SK-N-SH (cell line): ENCODE data around the gene NFXL1. TPM values are rescaled to one million over a fixed set of nuclear protein-coding genes. Genes with fewer than 3 reads are reported as not detected.

Experiments
- CTCF ChIA-PET: fragments of 300-600, 350-600 bp; formaldehyde crosslinking; extraction: SDS; loops from one replicate; lab custom pipeline; 2021; lab: Yijun Ruan, JAX
- POLR2A ChIA-PET: fragments of 350-600 bp; sonication (Branson Sonifier 250); formaldehyde crosslinking; extraction: SDS; loops from one replicate; lab custom pipeline; 2020; ENCODE audit warnings: antibody characterized with exemption, inconsistent platforms; lab: Yijun Ruan, JAX
- DNase-seq: peaks from one replicate; pipeline ENCODE4 v3.0.0; 2012
- H2AFZ ChIP-seq: fragments of 200-600 bp; sonication (generic); 2 replicates; pipeline ENCODE4 v1.8.1; 2016; ENCODE audit warnings: antibody characterized with exemption, mild to moderate bottlenecking, low read depth
- H3F3A ChIP-seq: fragments of 200-600 bp; sonication (generic); replicated peaks from 2 replicates; pipeline ENCODE3; 2016; ENCODE audit warnings: antibody characterized with exemption, mild to moderate bottlenecking; ENCODE audit not compliant: insufficient read depth
- H3K27ac ChIP-seq, 2 experiments: fragments of 200-500 bp in 1 of 2; fragments of 200-600 bp in 1 of 2; sonication (Bioruptor generic) in 1 of 2; sonication (generic), shearing (Covaris generic) in 1 of 2; 2 replicates each; pipeline versions ENCODE4 v1.5.1 to v1.6.1; 2014 to 2016; ENCODE audit warnings: low read depth in 2 of 2, inconsistent platforms in 1 of 2, low read length in 1 of 2, mild to moderate bottlenecking in 1 of 2, mixed read lengths in 1 of 2
- H3K27me3 ChIP-seq: fragments of 200-600 bp; sonication (generic), shearing (Covaris generic); 2 replicates; pipeline ENCODE4 v1.6.1; 2016; ENCODE audit warnings: mixed run types; ENCODE audit not compliant: insufficient read depth
- H3K36me3 ChIP-seq, 2 experiments: fragments of 200-500 bp in 1 of 2; fragments of 200-600 bp in 1 of 2; sonication (Bioruptor generic) in 1 of 2; sonication (generic) in 1 of 2; replicated peaks in 1 of 2; 2 replicates each; pipeline versions ENCODE3 to v1.5.1; 2014 to 2016; ENCODE audit warnings: low read length in 1 of 2, mild to moderate bottlenecking in 1 of 2; ENCODE audit not compliant: insufficient read depth in 2 of 2, control insufficient read depth in 1 of 2
- H3K4me1 ChIP-seq, 2 experiments: fragments of 200-500 bp in 1 of 2; fragments of 200-600 bp in 1 of 2; sonication (Bioruptor generic) in 1 of 2; sonication (generic), shearing (Covaris generic) in 1 of 2; 2 replicates each; pipeline versions ENCODE4 v1.5.1 to v1.6.1; 2014 to 2016; ENCODE audit warnings: low read depth in 1 of 2, low read length in 1 of 2, mixed run types in 1 of 2; ENCODE audit not compliant: insufficient read depth in 2 of 2, control insufficient read depth in 1 of 2
- H3K4me2 ChIP-seq: fragments of 200-600 bp; sonication (generic), shearing (Covaris generic); 2 replicates; pipeline ENCODE4 v1.6.1; 2017; ENCODE audit warnings: mixed run types
- H3K4me3 ChIP-seq, 2 experiments: fragments of 200-500 bp in 1 of 2; fragments of 200-600 bp in 1 of 2; sonication (Bioruptor generic) in 1 of 2; sonication (generic), shearing (Covaris generic) in 1 of 2; 2 replicates each; pipeline versions ENCODE4 v1.5.1 to v1.8.1; 2014 to 2016; ENCODE audit warnings: low read depth in 2 of 2, inconsistent platforms in 1 of 2, low read length in 1 of 2, mild to moderate bottlenecking in 1 of 2, mixed read lengths in 1 of 2, moderate library complexity in 1 of 2
- H3K79me2 ChIP-seq: fragments of 200-600 bp; sonication (generic); 2 replicates; pipeline ENCODE4 v1.8.1; 2017; ENCODE audit warnings: mild to moderate bottlenecking; ENCODE audit not compliant: insufficient read depth
- H3K9ac ChIP-seq: fragments of 200-600 bp; sonication (generic); 2 replicates; pipeline ENCODE4 v1.6.1; 2017; ENCODE audit warnings: mixed run types
- H3K9me2 ChIP-seq: fragments of 200-600 bp; sonication (generic); 2 replicates; pipeline ENCODE4 v1.6.1; 2017; ENCODE audit warnings: mixed run types
- H3K9me3 ChIP-seq: fragments of 200-600 bp; sonication (generic); 2 replicates; pipeline ENCODE4 v1.6.1; 2017; ENCODE audit warnings: mixed run types, mild to moderate bottlenecking, moderate library complexity
- H4K20me1 ChIP-seq: fragments of 200-600 bp; sonication (generic); 2 replicates; pipeline ENCODE4 v1.6.1; 2017; ENCODE audit warnings: mild to moderate bottlenecking, mixed run types; ENCODE audit not compliant: insufficient read depth
- ELF1 ChIP-seq: IDR thresholded peaks from 2 replicates; pipeline ENCODE4 v1.4.0; 2012
- EP300 ChIP-seq, 2 experiments: IDR thresholded peaks; 2 replicates each; pipeline versions ENCODE4 v1.4.0 to v1.6.1; 2012; ENCODE audit warnings: borderline replicate concordance in 1 of 2, low read depth in 1 of 2, low read length in 1 of 2
- EZH2phosphoT487 ChIP-seq: fragments of 200-600 bp; sonication (generic); IDR thresholded peaks from 2 replicates; pipeline ENCODE4 v1.6.1; 2017; ENCODE audit warnings: low read depth, mixed run types, mild to moderate bottlenecking, antibody characterized with exemption, moderate library complexity, borderline replicate concordance
- FOXJ3 ChIP-seq: sonication (generic); formaldehyde crosslinking; IDR thresholded peaks from 2 replicates; pipeline ENCODE4 v1.5.1; 2020; ENCODE audit warnings: mild to moderate bottlenecking, missing genetic modification reagents
- GABPA ChIP-seq: IDR thresholded peaks from 2 replicates; pipeline ENCODE4 v1.4.0; 2012; ENCODE audit warnings: low read depth, mild to moderate bottlenecking
- MAX ChIP-seq: IDR thresholded peaks from 2 replicates; pipeline ENCODE4 v1.4.0; 2012; ENCODE audit warnings: low read depth
- MEF2A ChIP-seq: IDR thresholded peaks from 2 replicates; pipeline ENCODE4 v1.4.0; 2012; ENCODE audit warnings: low read depth, borderline replicate concordance
- MXI1 ChIP-seq: IDR thresholded peaks from 2 replicates; pipeline ENCODE4 v1.6.1; 2012; ENCODE audit warnings: mild to moderate bottlenecking, low read depth, low read length, improper control_type of control experiment
- NFIC ChIP-seq: IDR thresholded peaks from 2 replicates; pipeline ENCODE4 v1.4.0; 2012; ENCODE audit warnings: borderline replicate concordance
- RCOR1 ChIP-seq: fragments of 150-350 bp; IDR thresholded peaks from 2 replicates; pipeline ENCODE4 v1.6.1; 2017; ENCODE audit warnings: antibody characterized with exemption, low read length
- REST ChIP-seq: IDR thresholded peaks from 2 replicates; pipeline ENCODE4 v1.6.1; 2012; ENCODE audit warnings: mild to moderate bottlenecking, low read depth, low read length, moderate library complexity
- RXRA ChIP-seq: IDR thresholded peaks from 2 replicates; pipeline ENCODE4 v1.4.0; 2012; ENCODE audit warnings: low read depth, mild to moderate bottlenecking, borderline replicate concordance
- SIN3A ChIP-seq: IDR thresholded peaks from 2 replicates; pipeline ENCODE4 v1.6.1; 2012; ENCODE audit warnings: low read depth, mild to moderate bottlenecking, low read length, moderate library complexity, borderline replicate concordance
- SMC3 ChIP-seq: IDR thresholded peaks from 2 replicates; pipeline ENCODE4 v1.6.1; 2012; ENCODE audit warnings: low read depth, low read length, improper control_type of control experiment
- TAF1 ChIP-seq: IDR thresholded peaks from 2 replicates; pipeline ENCODE4 v1.6.1; 2012; ENCODE audit warnings: low read depth, mild to moderate bottlenecking, low read length, moderate library complexity, borderline replicate concordance
- TCF12 ChIP-seq: IDR thresholded peaks from 2 replicates; pipeline ENCODE4 v1.4.0; 2012
- WGBS: methylation state at CpG from one replicate; pipeline ENCODE4 v1.1.6; 2017; ENCODE audit warnings: low lambda C conversion rate; 5-methylcytosine and 5-hydroxymethylcytosine counted together
- polyA plus RNA-seq, 3 experiments: library from polyadenylated mRNA; depleted of rRNA; stranded (reverse); fragments of >200 nt; gene quantifications; 2 replicates each; pipeline ENCODE4 v1.2.3, GENCODE V29; 2012
- TF ChIP-seq, protein P1 (sequence below): fragments of 200-600 bp; sonication (generic); IDR thresholded peaks from 2 replicates; pipeline ENCODE4 v1.6.1; 2017; ENCODE audit warnings: antibody characterized with exemption, mild to moderate bottlenecking, moderate library complexity
- TF ChIP-seq, protein P2 (sequence below): IDR thresholded peaks from 2 replicates; pipeline ENCODE4 v1.4.0; 2012; ENCODE audit warnings: low read depth, borderline replicate concordance

NFXL1 gene
- polyA plus RNA-seq, 1 of the 3 experiments (the other 2 are of a cell fraction), result 9.0 TPM

- no peaks in the 10 kb centered on the region for H3F3A ChIP-seq
- no peaks in the 10 kb centered on the region for H3K9me2 ChIP-seq
- H3K4me3 ChIP-seq, result peak overlapping the region in 1 of 2 experiments; percentile 96; a peak in 1 of 4 replicates
- POLR2A ChIA-PET, result interaction anchor here (1.0 kb wide), 1 partner anchor 17 kb away, joined by 4 read pairs; no protein-coding TSS in a partner anchor
- H3K4me2 ChIP-seq, result 0 out of 2 replicates have a peak overlapping the region, but pooled peaks have one; percentile 86
- no peaks in the 10 kb centered on the region for H4K20me1 ChIP-seq
- H3K4me1 ChIP-seq, result peaks cover 3 to 8% of the 10 kb centered on the region in 2 experiments; a peak in 2 of 4 replicates
- H3K36me3 ChIP-seq, result peaks cover 12 to 13% of the 10 kb centered on the region in 2 experiments
- peak overlapping the region; percentile 98 for H2AFZ ChIP-seq
- CTCF ChIA-PET, result interaction anchor here (1.4 to 1.5 kb wide), 2 partner anchors 12 to 18 kb away, joined by 4 to 5 read pairs; no protein-coding TSS in a partner anchor
- no peak overlapping the region for H3K9ac ChIP-seq
- H3K9me3 ChIP-seq, result no peaks in the 10 kb centered on the region; the same call in 1 of the 2 replicates
- peaks cover 38% of the 10 kb centered on the region for H3K79me2 ChIP-seq
- WGBS, result 65% methylated on average over 3 of the region's 3 CpGs
- H3K27me3 ChIP-seq, result no peaks in the 10 kb centered on the region
- TF ChIP-seq, protein P1, sequence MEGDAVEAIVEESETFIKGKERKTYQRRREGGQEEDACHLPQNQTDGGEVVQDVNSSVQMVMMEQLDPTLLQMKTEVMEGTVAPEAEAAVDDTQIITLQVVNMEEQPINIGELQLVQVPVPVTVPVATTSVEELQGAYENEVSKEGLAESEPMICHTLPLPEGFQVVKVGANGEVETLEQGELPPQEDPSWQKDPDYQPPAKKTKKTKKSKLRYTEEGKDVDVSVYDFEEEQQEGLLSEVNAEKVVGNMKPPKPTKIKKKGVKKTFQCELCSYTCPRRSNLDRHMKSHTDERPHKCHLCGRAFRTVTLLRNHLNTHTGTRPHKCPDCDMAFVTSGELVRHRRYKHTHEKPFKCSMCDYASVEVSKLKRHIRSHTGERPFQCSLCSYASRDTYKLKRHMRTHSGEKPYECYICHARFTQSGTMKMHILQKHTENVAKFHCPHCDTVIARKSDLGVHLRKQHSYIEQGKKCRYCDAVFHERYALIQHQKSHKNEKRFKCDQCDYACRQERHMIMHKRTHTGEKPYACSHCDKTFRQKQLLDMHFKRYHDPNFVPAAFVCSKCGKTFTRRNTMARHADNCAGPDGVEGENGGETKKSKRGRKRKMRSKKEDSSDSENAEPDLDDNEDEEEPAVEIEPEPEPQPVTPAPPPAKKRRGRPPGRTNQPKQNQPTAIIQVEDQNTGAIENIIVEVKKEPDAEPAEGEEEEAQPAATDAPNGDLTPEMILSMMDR, result no peak
- no peak for TF ChIP-seq SMC3
- no peak for TF ChIP-seq ELF1
- TF ChIP-seq RCOR1, result no peak
- TF ChIP-seq MAX, result no peak
- no peak for TF ChIP-seq REST
- TF ChIP-seq, protein P2, sequence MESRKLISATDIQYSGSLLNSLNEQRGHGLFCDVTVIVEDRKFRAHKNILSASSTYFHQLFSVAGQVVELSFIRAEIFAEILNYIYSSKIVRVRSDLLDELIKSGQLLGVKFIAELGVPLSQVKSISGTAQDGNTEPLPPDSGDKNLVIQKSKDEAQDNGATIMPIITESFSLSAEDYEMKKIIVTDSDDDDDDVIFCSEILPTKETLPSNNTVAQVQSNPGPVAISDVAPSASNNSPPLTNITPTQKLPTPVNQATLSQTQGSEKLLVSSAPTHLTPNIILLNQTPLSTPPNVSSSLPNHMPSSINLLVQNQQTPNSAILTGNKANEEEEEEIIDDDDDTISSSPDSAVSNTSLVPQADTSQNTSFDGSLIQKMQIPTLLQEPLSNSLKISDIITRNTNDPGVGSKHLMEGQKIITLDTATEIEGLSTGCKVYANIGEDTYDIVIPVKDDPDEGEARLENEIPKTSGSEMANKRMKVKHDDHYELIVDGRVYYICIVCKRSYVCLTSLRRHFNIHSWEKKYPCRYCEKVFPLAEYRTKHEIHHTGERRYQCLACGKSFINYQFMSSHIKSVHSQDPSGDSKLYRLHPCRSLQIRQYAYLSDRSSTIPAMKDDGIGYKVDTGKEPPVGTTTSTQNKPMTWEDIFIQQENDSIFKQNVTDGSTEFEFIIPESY, result no peak
- TF ChIP-seq TCF12, result no peak
- TF ChIP-seq MXI1, result no peak
- no peak for TF ChIP-seq FOXJ3 (CRISPR knock-in tag)
- TF ChIP-seq RXRA, result no peak
- no peak for TF ChIP-seq MEF2A
- TF ChIP-seq SIN3A, result no peak
- no peak for TF ChIP-seq EP300 (IDR thresholded peaks at IDR 0.05; ENCODE audit: borderline replicate concordance in 1 of 2, low read depth in 1 of 2, low read length in 1 of 2)
- TF ChIP-seq TAF1, result no peak
- no peak for TF ChIP-seq GABPA
- no peak for TF ChIP-seq NFIC
- TF ChIP-seq EZH2phosphoT487, result no peak
- DNase-seq, result no peak
- no peak overlapping the region for H3K27ac ChIP-seq
Observed at GRCh38 chr4:47915378-47915777, 995 bp upstream of the NFXL1 start.
